GM18951 (cell line): ENCODE data around the gene CHRNA4.

Experiments
- POLR2A ChIP-seq: IDR thresholded peaks from 4 replicates; pipeline ENCODE4 v1.6.1; 2011; ENCODE audit warnings: mild to moderate bottlenecking; ENCODE audit not compliant: insufficient read length, insufficient read depth; ENCODE audit errors: extremely low read depth
- in situ Hi-C: fragments of 300-500 bp; cut with MboI; formaldehyde crosslinking; loops from one replicate; pipeline ENCODE4 v1.12.0; 2022; ENCODE audit warnings: low sequenced_read_pairs, mixed read lengths, inconsistent platforms; ENCODE audit not compliant: unreplicated experiment

CHRNA4 gene

GRCh38 chr20:63360850-63361518 lies at the start of gene CHRNA4:
CHRNA4 (minus strand) TSS chr20:63361349; CDS start chr20:63361165, 184 bp downstream.
- TF ChIP-seq POLR2A: no peak

GRCh38 chr20:63409834-63410435 lies 48.8 kb upstream of the CHRNA4 start:
- in situ Hi-C loops: no loop called here
- TF ChIP-seq POLR2A: no peak

More at GRCh38 chr20:63360850-63361518, at the start of gene CHRNA4:
- in situ Hi-C loops: no loop called here

GRCh38 chr20:63409066-63409833 lies 48.1 kb upstream of the CHRNA4 start:
- no peak for TF ChIP-seq POLR2A
- in situ Hi-C loops: no loop called here

- in situ Hi-C loops: no loop called here
- no peak for TF ChIP-seq POLR2A
Measured at GRCh38 chr20:63408684-63409046, 47.5 kb upstream of the CHRNA4 start.

GRCh38 chr20:63407928-63408683 lies 47.0 kb upstream of the CHRNA4 start:
- in situ Hi-C loops: no loop called here
- TF ChIP-seq POLR2A: no peak

GRCh38 chr20:63406617-63407245 lies 45.6 kb upstream of the CHRNA4 start:
- in situ Hi-C loops: no loop called here
- TF ChIP-seq POLR2A: no peak

GRCh38 chr20:63406011-63406410 lies 44.9 kb upstream of the CHRNA4 start:
- in situ Hi-C loops: no loop called here
- TF ChIP-seq POLR2A: no peak

GRCh38 chr20:63405102-63405730 lies 44.1 kb upstream of the CHRNA4 start:
- no peak for TF ChIP-seq POLR2A
- in situ Hi-C loops: no loop called here

GRCh38 chr20:63404129-63405085 lies 43.3 kb upstream of the CHRNA4 start:
- in situ Hi-C loops: no loop called here
- TF ChIP-seq POLR2A: no peak

GRCh38 chr20:63403403-63404105 lies 42.4 kb upstream of the CHRNA4 start:
- TF ChIP-seq POLR2A: no peak
- in situ Hi-C loops: no loop called here

GRCh38 chr20:63402860-63403220 lies 41.7 kb upstream of the CHRNA4 start:
- no peak for TF ChIP-seq POLR2A
- in situ Hi-C loops: no loop called here
